Measurements from ENCODE around the gene TRABD2B.

- TF ChIP-seq CTCF (IDR thresholded peaks at IDR 0.05) (no peak), POLR2A (IDR thresholded peaks at IDR 0.05) (no peak)
Observed at GRCh38 chr1:47761201-47761930, 235.8 kb downstream of the TRABD2B start.
